Measurements from ENCODE around the gene NKX1-2.

The NKX1-2 gene

GRCh38 chr10:124433461-124433860 is 16.4 kb downstream of the NKX1-2 start:
- Histone ChIP-seq H3K27ac (no peak overlapping the region), H3K9me3 (ENCODE audit: low read depth, low read length) (no peaks in the 10 kb centered on the region), H3K36me3 (ENCODE audit: insufficient read depth, low read length) (no peaks in the 10 kb centered on the region), H3K9ac (ENCODE audit: insufficient read length) (no peak overlapping the region), H3K4me3 (no peak overlapping the region)
- TF ChIP-seq FOXP2 (optimal IDR thresholded peaks at IDR 0.05; ENCODE audit: control extremely low read depth, extremely low read length, insufficient read depth) (no peak), POLR2AphosphoS5 (IDR thresholded peaks at IDR 0.05; ENCODE audit: borderline replicate concordance, low read depth, low read length) (no peak), EZH2 (IDR thresholded peaks at IDR 0.05) (no peak)
- DNase-seq (ENCODE audit: low read depth, low spot score) = no peak

- H3K27ac ChIP-seq = no peak overlapping the region
- no peak overlapping the region for H3K4me3 ChIP-seq
- H3K9ac ChIP-seq (ENCODE audit: insufficient read length) = no peak overlapping the region
- no peaks in the 10 kb centered on the region for H3K36me3 ChIP-seq (ENCODE audit: insufficient read depth, low read length)
- DNase-seq (ENCODE audit: low read depth, low spot score) = no peak
- TF ChIP-seq FOXP2 (optimal IDR thresholded peaks at IDR 0.05; ENCODE audit: control extremely low read depth, extremely low read length, insufficient read depth) = no peak
- TF ChIP-seq EZH2 (IDR thresholded peaks at IDR 0.05) = no peak
- TF ChIP-seq POLR2AphosphoS5 (IDR thresholded peaks at IDR 0.05; ENCODE audit: borderline replicate concordance, low read depth, low read length) = no peak
- H3K9me3 ChIP-seq (ENCODE audit: low read depth, low read length) = no peaks in the 10 kb centered on the region
Measured at GRCh38 chr10:124430077-124430476, 19.8 kb downstream of the NKX1-2 start.

- H3K36me3 ChIP-seq (ENCODE audit: insufficient read depth, low read length) = no peaks in the 10 kb centered on the region
- H3K9ac ChIP-seq (ENCODE audit: insufficient read length) = no peak overlapping the region
- no peak overlapping the region for H3K4me3 ChIP-seq
- H3K27ac ChIP-seq = no peak overlapping the region
- no peaks in the 10 kb centered on the region for H3K9me3 ChIP-seq (ENCODE audit: low read depth, low read length)
- DNase-seq (ENCODE audit: low read depth, low spot score) = no peak
- TF ChIP-seq POLR2AphosphoS5 (IDR thresholded peaks at IDR 0.05; ENCODE audit: borderline replicate concordance, low read depth, low read length) = no peak
- no peak for TF ChIP-seq FOXP2 (optimal IDR thresholded peaks at IDR 0.05; ENCODE audit: control extremely low read depth, extremely low read length, insufficient read depth)
- no peak for TF ChIP-seq EZH2 (IDR thresholded peaks at IDR 0.05)
Measured at GRCh38 chr10:124429576-124429975, 20.3 kb downstream of the NKX1-2 start.

- TF ChIP-seq EZH2 (IDR thresholded peaks at IDR 0.05) (no peak), POLR2AphosphoS5 (IDR thresholded peaks at IDR 0.05; ENCODE audit: borderline replicate concordance, low read depth, low read length) (no peak), FOXP2 (optimal IDR thresholded peaks at IDR 0.05; ENCODE audit: control extremely low read depth, extremely low read length, insufficient read depth) (no peak)
- H3K9ac ChIP-seq (ENCODE audit: insufficient read length) = no peak overlapping the region
- no peak overlapping the region for H3K4me3 ChIP-seq
- H3K36me3 ChIP-seq (ENCODE audit: insufficient read depth, low read length) = no peaks in the 10 kb centered on the region
- DNase-seq (ENCODE audit: low read depth, low spot score) = no peak
- no peak overlapping the region for H3K27ac ChIP-seq
- H3K9me3 ChIP-seq (ENCODE audit: low read depth, low read length) = no peaks in the 10 kb centered on the region
Measured at GRCh38 chr10:124428207-124428777, 21.5 kb downstream of the NKX1-2 start.

- Histone ChIP-seq H3K36me3 (ENCODE audit: insufficient read depth, low read length) (no peaks in the 10 kb centered on the region), H3K4me3 (no peak overlapping the region), H3K27ac (no peak overlapping the region), H3K9me3 (ENCODE audit: low read depth, low read length) (no peaks in the 10 kb centered on the region), H3K9ac (ENCODE audit: insufficient read length) (no peak overlapping the region)
- no peak for TF ChIP-seq FOXP2 (optimal IDR thresholded peaks at IDR 0.05; ENCODE audit: control extremely low read depth, extremely low read length, insufficient read depth)
- TF ChIP-seq EZH2 (IDR thresholded peaks at IDR 0.05) = no peak
- TF ChIP-seq POLR2AphosphoS5 (IDR thresholded peaks at IDR 0.05; ENCODE audit: borderline replicate concordance, low read depth, low read length) = no peak
- no peak for DNase-seq (ENCODE audit: low read depth, low spot score)
Measured at GRCh38 chr10:124425227-124425962, 24.4 kb downstream of the NKX1-2 start.

- Histone ChIP-seq H3K27ac (no peak overlapping the region), H3K9ac (ENCODE audit: insufficient read length) (no peak overlapping the region), H3K9me3 (ENCODE audit: low read depth, low read length) (no peaks in the 10 kb centered on the region), H3K36me3 (ENCODE audit: insufficient read depth, low read length) (no peaks in the 10 kb centered on the region), H3K4me3 (no peak overlapping the region)
- no peak for DNase-seq (ENCODE audit: low read depth, low spot score)
- TF ChIP-seq EZH2 (IDR thresholded peaks at IDR 0.05) (no peak), FOXP2 (optimal IDR thresholded peaks at IDR 0.05; ENCODE audit: control extremely low read depth, extremely low read length, insufficient read depth) (no peak), POLR2AphosphoS5 (IDR thresholded peaks at IDR 0.05; ENCODE audit: borderline replicate concordance, low read depth, low read length) (no peak)
Measured at GRCh38 chr10:124423813-124424212, 26.0 kb downstream of the NKX1-2 start.

- Histone ChIP-seq H3K9me3 (ENCODE audit: low read depth, low read length) (no peaks in the 10 kb centered on the region), H3K9ac (ENCODE audit: insufficient read length) (no peak overlapping the region), H3K4me3 (no peak overlapping the region), H3K36me3 (ENCODE audit: insufficient read depth, low read length) (no peaks in the 10 kb centered on the region), H3K27ac (no peak overlapping the region)
- no peak for DNase-seq (ENCODE audit: low read depth, low spot score)
- TF ChIP-seq FOXP2 (optimal IDR thresholded peaks at IDR 0.05; ENCODE audit: control extremely low read depth, extremely low read length, insufficient read depth) (no peak), EZH2 (IDR thresholded peaks at IDR 0.05) (no peak), POLR2AphosphoS5 (IDR thresholded peaks at IDR 0.05; ENCODE audit: borderline replicate concordance, low read depth, low read length) (no peak)
Measured at GRCh38 chr10:124422742-124423141, 27.1 kb downstream of the NKX1-2 start.

- H3K27ac ChIP-seq = no peak overlapping the region
Measured at GRCh38 chr10:124420254-124420653, 29.6 kb downstream of the NKX1-2 start.

More at GRCh38 chr10:124420254-124420653, 29.6 kb downstream of the NKX1-2 start:
- no peak for DNase-seq (ENCODE audit: low read depth, low spot score)
- Histone ChIP-seq H3K9me3 (ENCODE audit: low read depth, low read length) (no peaks in the 10 kb centered on the region), H3K4me3 (no peak overlapping the region), H3K9ac (ENCODE audit: insufficient read length) (no peak overlapping the region), H3K36me3 (ENCODE audit: insufficient read depth, low read length) (no peaks in the 10 kb centered on the region)
- TF ChIP-seq FOXP2 (optimal IDR thresholded peaks at IDR 0.05; ENCODE audit: control extremely low read depth, extremely low read length, insufficient read depth) (no peak), POLR2AphosphoS5 (IDR thresholded peaks at IDR 0.05; ENCODE audit: borderline replicate concordance, low read depth, low read length) (no peak), EZH2 (IDR thresholded peaks at IDR 0.05) (no peak)

Data from SK-N-MC (cell line).